ENCODE data around the gene FADS2.

Gene FADS2

DNA sequence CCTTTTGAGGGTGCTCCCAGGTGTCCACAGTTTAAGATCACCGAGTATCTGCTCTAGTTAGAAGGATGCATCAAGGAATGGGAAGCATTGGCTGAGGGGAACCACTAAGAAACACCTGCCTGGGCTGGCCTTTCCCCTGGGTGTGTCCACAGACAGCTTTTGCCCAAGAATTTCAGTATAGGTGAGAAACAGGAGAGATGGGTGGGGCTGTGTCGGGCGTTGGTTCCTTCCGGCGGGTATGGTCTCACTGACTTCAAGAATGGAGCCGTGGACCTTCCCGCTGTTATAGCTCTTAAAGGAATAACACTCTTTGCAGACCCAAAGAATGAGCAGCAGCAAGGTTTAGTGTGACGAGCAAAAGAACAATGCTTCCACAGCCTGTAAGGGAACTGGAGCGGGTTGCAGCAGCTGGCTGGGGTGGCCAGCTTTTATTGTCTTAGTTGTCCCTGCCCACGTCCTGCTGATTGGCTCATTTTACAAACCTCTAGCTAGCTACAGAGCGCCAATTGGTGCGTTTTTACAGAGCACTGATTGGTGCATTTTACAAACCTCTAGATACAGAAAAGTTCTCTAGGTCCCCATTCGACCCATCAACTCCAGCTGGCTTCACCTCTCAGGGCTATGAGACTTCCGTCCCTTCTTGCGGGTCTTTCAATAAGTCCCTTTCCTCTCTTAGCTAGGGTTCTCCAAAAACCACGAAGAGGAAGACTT, 13.7 kb upstream of the FADS2 start:
- TF ChIP-seq, protein P1, sequence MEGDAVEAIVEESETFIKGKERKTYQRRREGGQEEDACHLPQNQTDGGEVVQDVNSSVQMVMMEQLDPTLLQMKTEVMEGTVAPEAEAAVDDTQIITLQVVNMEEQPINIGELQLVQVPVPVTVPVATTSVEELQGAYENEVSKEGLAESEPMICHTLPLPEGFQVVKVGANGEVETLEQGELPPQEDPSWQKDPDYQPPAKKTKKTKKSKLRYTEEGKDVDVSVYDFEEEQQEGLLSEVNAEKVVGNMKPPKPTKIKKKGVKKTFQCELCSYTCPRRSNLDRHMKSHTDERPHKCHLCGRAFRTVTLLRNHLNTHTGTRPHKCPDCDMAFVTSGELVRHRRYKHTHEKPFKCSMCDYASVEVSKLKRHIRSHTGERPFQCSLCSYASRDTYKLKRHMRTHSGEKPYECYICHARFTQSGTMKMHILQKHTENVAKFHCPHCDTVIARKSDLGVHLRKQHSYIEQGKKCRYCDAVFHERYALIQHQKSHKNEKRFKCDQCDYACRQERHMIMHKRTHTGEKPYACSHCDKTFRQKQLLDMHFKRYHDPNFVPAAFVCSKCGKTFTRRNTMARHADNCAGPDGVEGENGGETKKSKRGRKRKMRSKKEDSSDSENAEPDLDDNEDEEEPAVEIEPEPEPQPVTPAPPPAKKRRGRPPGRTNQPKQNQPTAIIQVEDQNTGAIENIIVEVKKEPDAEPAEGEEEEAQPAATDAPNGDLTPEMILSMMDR (conservative IDR thresholded peaks at IDR 0.05; ENCODE audit: control insufficient read depth, insufficient read depth, low read depth, low read length) = no peak
- H3K4me3 ChIP-seq (ENCODE audit: control insufficient read depth, low read depth, low read length) = peak overlapping the region; percentile 83
- DNase-seq (ENCODE audit: low read depth) = peak; percentile 45

DNA sequence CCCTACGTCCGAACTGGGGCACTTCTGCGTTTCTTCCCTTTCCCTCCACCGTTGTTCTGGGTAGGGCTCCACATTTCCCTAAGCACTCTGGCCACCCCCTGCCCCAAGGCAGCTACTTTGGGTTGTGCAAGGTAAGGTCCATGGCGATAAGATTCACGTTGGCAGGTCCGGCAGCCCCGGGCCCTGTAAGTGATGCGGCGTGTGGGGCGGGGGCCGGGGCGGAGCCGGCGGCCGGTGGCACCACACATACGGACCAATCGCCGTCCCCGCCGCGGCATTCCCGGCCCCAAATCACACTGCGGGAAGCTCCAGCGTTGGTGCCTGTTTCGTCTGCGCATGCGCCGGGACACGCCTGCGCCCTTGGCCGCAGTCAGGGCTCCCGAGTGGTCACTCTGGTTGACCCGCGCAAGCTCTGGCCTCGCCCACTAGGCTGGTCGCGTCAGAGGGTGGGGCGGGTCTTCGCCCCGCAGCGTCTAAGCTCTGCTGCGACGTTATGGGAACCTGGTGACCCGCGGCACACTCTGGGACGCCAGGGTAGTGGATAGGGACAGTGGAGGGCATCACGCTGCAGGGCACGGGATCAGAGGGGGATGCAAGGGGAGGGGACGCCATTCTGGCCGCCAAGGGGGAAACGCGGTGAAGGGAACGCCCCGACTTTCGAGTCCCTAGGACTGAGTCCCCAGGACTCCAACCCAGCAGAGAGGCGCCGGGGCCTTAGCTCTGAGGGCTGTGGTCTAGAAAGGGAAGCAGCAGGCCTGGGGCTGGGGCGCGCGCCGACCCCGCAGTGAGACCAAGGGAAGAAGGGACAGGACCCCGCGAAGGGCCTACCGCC, 12.9 kb upstream of the FADS2 start:
- peak overlapping the region; percentile 83 for H3K4me3 ChIP-seq (ENCODE audit: control insufficient read depth, low read depth, low read length)
- peak; percentile 97 for DNase-seq (ENCODE audit: low read depth)
- TF ChIP-seq, protein P1 (conservative IDR thresholded peaks at IDR 0.05; ENCODE audit: control insufficient read depth, insufficient read depth, low read depth, low read length) = no peak

DNA sequence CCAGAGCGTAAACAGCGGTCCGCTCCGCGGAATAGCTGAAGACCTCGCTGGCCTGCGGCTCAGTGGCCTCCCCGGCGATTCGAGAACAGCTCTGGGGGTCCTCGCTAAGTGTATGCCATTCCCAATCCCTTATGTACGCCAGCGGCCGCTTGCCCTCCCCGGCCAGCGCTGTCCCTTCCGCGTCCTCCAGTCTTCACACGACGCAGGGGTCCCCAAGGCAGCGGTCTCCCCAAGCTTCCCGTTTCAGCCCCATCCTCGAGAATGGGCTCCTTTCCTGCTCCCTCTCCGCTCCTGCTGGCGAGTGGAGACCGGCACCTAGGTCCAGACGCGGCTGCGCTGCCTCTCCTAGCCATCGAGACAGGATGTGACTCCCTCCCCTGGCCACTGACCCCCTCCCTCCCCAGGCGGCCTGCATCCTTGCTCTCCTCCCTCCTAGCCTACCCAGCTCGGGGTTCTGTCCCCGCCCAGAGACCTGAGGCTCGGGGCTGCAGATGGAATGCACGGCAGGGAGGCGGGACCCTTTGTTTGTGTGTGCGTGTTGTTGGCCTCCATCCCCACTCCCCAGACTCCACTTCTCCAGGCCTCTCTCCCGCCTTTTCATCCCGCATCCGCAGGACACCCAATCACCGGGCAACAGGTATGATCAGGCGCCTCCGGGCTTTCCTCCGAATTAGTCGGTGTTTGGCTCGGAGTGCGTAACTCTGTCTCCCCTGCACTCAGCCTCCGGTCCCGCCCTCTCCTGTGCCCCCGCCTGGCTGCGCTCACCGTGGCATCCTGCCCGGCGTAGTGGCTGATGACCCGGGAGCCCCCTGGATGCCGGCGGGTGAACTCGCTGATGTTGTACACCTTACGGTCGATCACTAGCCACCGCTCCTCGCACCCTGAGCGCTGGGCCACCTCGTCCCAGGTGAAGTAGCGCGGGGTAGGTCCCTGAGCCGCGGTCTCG, 12.0 kb upstream of the FADS2 start:
- TF ChIP-seq, protein P1 (conservative IDR thresholded peaks at IDR 0.05; ENCODE audit: control insufficient read depth, insufficient read depth, low read depth, low read length) = no peak
- DNase-seq (ENCODE audit: low read depth) = peak; percentile 73

DNA sequence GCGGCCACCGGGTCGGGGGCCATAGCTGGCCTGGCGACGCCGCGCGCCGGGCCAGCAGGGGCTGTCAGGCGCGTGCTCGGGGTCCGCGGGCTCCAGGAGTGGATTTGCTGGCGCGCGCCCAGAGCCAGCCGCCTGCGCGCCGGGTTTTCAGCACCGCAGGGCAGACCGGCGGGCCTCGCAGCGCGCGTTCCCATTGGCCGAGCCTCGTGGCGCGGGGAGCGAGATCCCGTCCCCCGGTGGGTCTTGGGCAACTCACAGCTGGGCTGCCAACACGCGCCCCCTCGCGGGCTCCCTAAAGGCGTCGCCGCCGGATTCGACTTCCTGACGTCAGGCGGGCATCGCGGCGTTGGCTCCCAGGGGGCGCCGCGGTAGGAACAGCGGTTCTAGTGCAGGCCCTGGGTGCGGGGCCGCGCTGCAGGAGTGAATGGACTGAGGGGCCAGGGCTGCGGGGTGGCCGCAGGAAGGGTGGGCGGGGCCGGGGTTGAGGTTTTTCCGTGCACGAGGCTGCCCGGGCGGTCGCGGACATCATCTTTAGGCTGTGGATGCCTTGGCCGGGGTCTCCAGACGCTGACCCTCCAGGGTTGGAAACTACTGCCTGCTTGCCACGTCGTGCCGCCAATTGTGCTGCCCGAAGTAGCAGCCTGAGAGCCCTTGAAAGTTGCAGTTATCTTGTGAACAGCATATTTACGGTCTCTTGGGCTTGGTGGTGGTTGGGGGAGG, 11.2 kb upstream of the FADS2 start, which contains the start of gene FADS1:
TSS of gene FADS1 (minus strand) at position 268 of the 720 bp plus-strand sequence. CDS start at position 194, 74 bp downstream.
- DNase-seq (ENCODE audit: low read depth) = peak; percentile 92
- TF ChIP-seq, protein P1 (conservative IDR thresholded peaks at IDR 0.05; ENCODE audit: control insufficient read depth, insufficient read depth, low read depth, low read length) = no peak
- peak within 1 kb of the TSS; percentile 83 for H3K4me3 ChIP-seq (ENCODE audit: control insufficient read depth, low read depth, low read length)

More for the DNA sequence above, 12.0 kb upstream of the FADS2 start:
- H3K4me3 ChIP-seq (ENCODE audit: control insufficient read depth, low read depth, low read length) = peak overlapping the region; percentile 83

DNA sequence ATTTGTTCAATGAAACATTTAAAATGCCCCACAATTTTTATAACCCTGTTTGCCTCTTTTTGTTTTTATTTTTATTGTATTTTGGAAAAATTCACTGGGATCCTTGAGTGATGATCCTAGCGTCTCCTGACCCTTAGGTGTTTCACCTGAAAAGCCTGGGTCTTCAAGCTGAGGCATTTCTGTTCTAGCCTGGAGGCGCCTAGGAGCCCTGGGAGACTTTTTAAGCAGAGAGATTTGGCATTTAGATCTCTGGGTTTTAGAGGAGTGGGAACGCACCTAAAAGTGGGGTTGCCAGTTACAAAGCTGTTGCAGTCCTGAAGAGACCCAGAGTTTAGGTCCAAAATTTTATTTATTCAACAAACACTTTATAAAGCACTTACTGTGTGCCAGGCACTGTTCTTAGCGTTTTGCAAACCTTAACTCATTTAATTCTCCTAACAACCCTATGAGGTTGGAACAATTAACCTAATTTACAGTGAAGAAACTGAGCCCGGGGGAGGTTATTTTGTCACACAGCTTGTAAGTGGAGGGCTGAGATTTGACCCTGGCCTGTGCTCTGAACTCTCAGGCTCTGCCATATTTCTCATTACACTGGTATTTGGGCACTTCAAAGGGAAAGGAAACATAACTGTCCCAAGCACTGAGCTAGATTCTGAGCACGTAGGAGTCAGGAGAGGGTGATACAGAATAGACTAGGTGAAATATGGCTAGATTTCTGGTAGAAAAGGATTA, 10.5 kb upstream of the FADS2 start:
- TF ChIP-seq, protein P1 (conservative IDR thresholded peaks at IDR 0.05; ENCODE audit: control insufficient read depth, insufficient read depth, low read depth, low read length) = no peak
- H3K4me3 ChIP-seq (ENCODE audit: control insufficient read depth, low read depth, low read length) = peak overlapping the region; percentile 83
- no peak for DNase-seq (ENCODE audit: low read depth)

Data from fibroblast of mammary gland (primary cell).